ENCODE data around the gene PDLIM5. TPM values are rescaled to one million over a fixed set of nuclear protein-coding genes. Genes with fewer than 3 reads are reported as not detected.
"Not testable (repeated sequence)": the region's sequence is repeated elsewhere in the genome, so short reads cannot be mapped to it uniquely, and the experiment has no call there.

PDLIM5 gene, protein sequence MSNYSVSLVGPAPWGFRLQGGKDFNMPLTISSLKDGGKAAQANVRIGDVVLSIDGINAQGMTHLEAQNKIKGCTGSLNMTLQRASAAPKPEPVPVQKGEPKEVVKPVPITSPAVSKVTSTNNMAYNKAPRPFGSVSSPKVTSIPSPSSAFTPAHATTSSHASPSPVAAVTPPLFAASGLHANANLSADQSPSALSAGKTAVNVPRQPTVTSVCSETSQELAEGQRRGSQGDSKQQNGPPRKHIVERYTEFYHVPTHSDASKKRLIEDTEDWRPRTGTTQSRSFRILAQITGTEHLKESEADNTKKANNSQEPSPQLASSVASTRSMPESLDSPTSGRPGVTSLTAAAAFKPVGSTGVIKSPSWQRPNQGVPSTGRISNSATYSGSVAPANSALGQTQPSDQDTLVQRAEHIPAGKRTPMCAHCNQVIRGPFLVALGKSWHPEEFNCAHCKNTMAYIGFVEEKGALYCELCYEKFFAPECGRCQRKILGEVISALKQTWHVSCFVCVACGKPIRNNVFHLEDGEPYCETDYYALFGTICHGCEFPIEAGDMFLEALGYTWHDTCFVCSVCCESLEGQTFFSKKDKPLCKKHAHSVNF
- total RNA-seq (2021), result 57.7 and 58.0 TPM in 2 replicates
- long read RNA-seq, full-length matches to known transcripts, result 141 of 196 reads
- long read RNA-seq, partial matches to known transcripts, result 15 of 196 reads
- long read RNA-seq, other reads (novel, unspliced or antisense), result 40 of 196 reads

DNA sequence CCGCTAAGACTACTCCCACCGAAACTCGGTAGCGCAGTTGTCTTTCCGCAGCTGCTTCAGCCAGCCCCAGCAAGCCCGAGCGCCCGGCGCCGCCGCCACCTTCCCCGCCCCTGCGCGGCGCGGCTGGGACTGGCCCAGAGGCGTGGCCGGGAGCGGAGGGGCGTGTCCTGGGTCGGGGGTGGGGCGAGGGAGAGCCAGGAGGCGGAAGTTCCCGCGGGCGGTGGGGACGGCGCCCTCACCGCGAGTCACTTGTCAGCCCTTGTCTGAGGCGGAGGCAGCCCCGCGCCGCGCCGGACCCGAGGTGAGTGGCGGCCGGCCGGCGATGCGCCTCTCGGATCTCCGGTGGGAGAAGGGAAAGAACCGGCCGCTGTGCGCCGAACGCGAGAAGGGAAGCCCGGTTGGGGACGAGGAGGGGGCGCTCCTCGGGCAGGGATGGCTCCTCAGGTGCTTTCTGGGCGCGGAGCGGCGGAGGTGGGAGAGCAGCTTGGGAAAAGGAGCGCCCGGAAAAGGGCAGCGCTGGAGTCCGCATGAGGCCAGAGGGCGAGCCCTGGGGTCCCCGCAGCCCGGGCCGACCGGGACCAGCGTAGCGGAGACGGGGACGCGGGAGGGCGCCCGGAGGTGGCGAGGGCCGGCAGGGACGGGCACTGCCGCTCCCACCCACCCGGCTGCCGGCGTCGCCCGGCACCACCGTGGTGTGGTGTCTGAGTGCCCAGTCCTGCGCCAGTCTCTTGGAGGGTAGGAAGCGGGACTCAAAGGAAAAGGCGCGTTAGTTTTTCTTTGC lies at the start of gene PDLIM5:
Gene PDLIM5, plus strand, starts transcription at position 248 of the 781 bp plus-strand sequence. CDS start 3,347 bp downstream, outside the sequence.
- H3K9me3 Mint-ChIP-seq, result no peaks in the 10 kb centered on the region; a peak in 1 of 5 replicates
- H4K91ac ChIP-seq (ENCODE audit: insufficient read length, low read depth, low read length), result no peak within 1 kb of the TSS
- peaks cover 1 to 10% (median 9%) of the 10 kb centered on the region in 3 experiments; a peak in 5 of 7 replicates for H3K36me3 Mint-ChIP-seq (ENCODE audit: insufficient read depth in 1 of 3, low read depth in 3 of 3)
- TF ChIP-seq, protein P1, sequence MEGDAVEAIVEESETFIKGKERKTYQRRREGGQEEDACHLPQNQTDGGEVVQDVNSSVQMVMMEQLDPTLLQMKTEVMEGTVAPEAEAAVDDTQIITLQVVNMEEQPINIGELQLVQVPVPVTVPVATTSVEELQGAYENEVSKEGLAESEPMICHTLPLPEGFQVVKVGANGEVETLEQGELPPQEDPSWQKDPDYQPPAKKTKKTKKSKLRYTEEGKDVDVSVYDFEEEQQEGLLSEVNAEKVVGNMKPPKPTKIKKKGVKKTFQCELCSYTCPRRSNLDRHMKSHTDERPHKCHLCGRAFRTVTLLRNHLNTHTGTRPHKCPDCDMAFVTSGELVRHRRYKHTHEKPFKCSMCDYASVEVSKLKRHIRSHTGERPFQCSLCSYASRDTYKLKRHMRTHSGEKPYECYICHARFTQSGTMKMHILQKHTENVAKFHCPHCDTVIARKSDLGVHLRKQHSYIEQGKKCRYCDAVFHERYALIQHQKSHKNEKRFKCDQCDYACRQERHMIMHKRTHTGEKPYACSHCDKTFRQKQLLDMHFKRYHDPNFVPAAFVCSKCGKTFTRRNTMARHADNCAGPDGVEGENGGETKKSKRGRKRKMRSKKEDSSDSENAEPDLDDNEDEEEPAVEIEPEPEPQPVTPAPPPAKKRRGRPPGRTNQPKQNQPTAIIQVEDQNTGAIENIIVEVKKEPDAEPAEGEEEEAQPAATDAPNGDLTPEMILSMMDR (conservative IDR thresholded peaks at IDR 0.05), result no peak; the same call in 2 of the 3 replicates
- peak within 1 kb of the TSS; percentile 80 for H3K18ac ChIP-seq (ENCODE audit: insufficient read length, low read depth, low read length)
- H2BK120ac ChIP-seq (ENCODE audit: low read depth, low read length, poor library complexity, severe bottlenecking), result peak within 1 kb of the TSS; percentile 71
- peaks cover 9% of the 10 kb centered on the region for H3K23me2 ChIP-seq (ENCODE audit: insufficient read length, low read depth, low read length, poor library complexity, severe bottlenecking)
- no peak within 1 kb of the TSS for H4K8ac ChIP-seq (replicated peaks; ENCODE audit: insufficient read length, low read depth, low read length)
- no peak within 1 kb of the TSS for H2BK12ac ChIP-seq (ENCODE audit: insufficient read length, low read depth, low read length)
- no peak within 1 kb of the TSS for H3T11ph ChIP-seq (ENCODE audit: low read length)
- H2BK20ac ChIP-seq (ENCODE audit: low read depth, low read length, poor library complexity, severe bottlenecking), result no peak within 1 kb of the TSS
- H2BK5ac ChIP-seq (ENCODE audit: insufficient read length, low read length), result no peak within 1 kb of the TSS
- peak within 1 kb of the TSS in 2 of 3 experiments; percentile 51 to 98; a peak in 3 of 7 replicates for H3K27ac Mint-ChIP-seq
- no peaks in the 10 kb centered on the region for H4K20me1 ChIP-seq (ENCODE audit: control insufficient read depth, insufficient read depth, insufficient read length)
- H3K27me3 ChIP-seq (ENCODE audit: insufficient read depth, low read length), result no peaks in the 10 kb centered on the region
- H2BK15ac ChIP-seq (ENCODE audit: low read depth, low read length), result no peak within 1 kb of the TSS
- no peak within 1 kb of the TSS for H3K23ac ChIP-seq (ENCODE audit: insufficient read length, low read depth, low read length)
- no CpG with 5 or more reads among the region's 88 CpGs for WGBS (ENCODE audit: extremely low coverage, insufficient read length, low lambda C conversion rate)
- no peak within 1 kb of the TSS for H3K27ac ChIP-seq (ENCODE audit: insufficient read length, low read depth, low read length)
- no peak within 1 kb of the TSS for H2AK5ac ChIP-seq (ENCODE audit: insufficient read length, low read length)
- no peaks in the 10 kb centered on the region for H3K79me2 ChIP-seq (ENCODE audit: insufficient read depth, low read length)
- peak within 1 kb of the TSS; percentile 78 for H3K9ac ChIP-seq (ENCODE audit: extremely low read depth, insufficient read length, low read length)
- H3K4me1 ChIP-seq (ENCODE audit: insufficient read depth, low read length), result peaks cover 3% of the 10 kb centered on the region; the same call in 1 of the 2 replicates
- H3K27me3 Mint-ChIP-seq (ENCODE audit: low read depth), result peaks cover 4% of the 10 kb centered on the region
- peak within 1 kb of the TSS; percentile 88 to 89 for H3K4me3 Mint-ChIP-seq
- H3K56ac ChIP-seq (ENCODE audit: insufficient read length, low read depth, low read length), result no peak within 1 kb of the TSS
- no peaks in the 10 kb centered on the region for H3K9me3 ChIP-seq (ENCODE audit: control insufficient read depth, low read depth, low read length)
- H3K79me1 ChIP-seq (ENCODE audit: insufficient read depth, low read depth, low read length, poor library complexity, severe bottlenecking), result no peaks in the 10 kb centered on the region
- peak within 1 kb of the TSS; percentile 83 for H3K4me2 ChIP-seq (ENCODE audit: insufficient read depth, insufficient read length, low read length)
- H3K14ac ChIP-seq (ENCODE audit: insufficient read depth, low read length), result peak within 1 kb of the TSS; percentile 95
- peaks cover 26 to 27% of the 10 kb centered on the region in 2 experiments for H3K4me1 Mint-ChIP-seq
- no peak within 1 kb of the TSS for H4K5ac ChIP-seq (ENCODE audit: insufficient read length, low read depth, low read length)
- H3K4ac ChIP-seq (ENCODE audit: low read depth, low read length), result no peak within 1 kb of the TSS; the same call in 1 of the 2 replicates
- H2AFZ ChIP-seq (ENCODE audit: low read length), result peak within 1 kb of the TSS; percentile 16
- DNase-seq, result peak; percentile 95

DNA sequence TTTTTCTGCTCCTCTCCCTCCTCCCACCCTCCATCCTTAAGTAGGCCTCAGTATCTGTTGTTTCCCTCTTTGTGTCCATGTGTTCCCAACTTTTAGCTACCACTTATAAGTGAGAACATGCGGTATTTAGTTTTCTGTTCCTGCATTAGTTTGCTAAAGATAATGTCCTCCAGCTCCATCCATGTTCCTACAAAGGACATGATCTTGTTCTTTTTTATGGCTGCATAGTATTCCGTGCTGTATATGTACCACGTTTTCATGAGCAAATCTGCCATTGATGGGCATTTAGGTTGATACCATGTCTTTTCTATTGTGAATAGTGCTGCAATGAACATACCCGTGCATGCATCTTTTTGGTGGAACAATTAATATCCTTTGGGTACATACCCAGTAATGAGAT lies 49.3 kb upstream of the PDLIM5 start:
- H3K56ac ChIP-seq (ENCODE audit: insufficient read length, low read depth, low read length); H3K4me1 Mint-ChIP-seq; H2BK20ac ChIP-seq (ENCODE audit: low read depth, low read length, poor library complexity, severe bottlenecking); H4K8ac ChIP-seq (replicated peaks; ENCODE audit: insufficient read length, low read depth, low read length); H3K4me3 Mint-ChIP-seq; H4K5ac ChIP-seq (ENCODE audit: insufficient read length, low read depth, low read length); H3K23me2 ChIP-seq (ENCODE audit: insufficient read length, low read depth, low read length, poor library complexity, severe bottlenecking); H3K79me2 ChIP-seq (ENCODE audit: insufficient read depth, low read length); H3K18ac ChIP-seq (ENCODE audit: insufficient read length, low read depth, low read length); H2BK120ac ChIP-seq (ENCODE audit: low read depth, low read length, poor library complexity, severe bottlenecking); H3K27me3 Mint-ChIP-seq (ENCODE audit: low read depth); H3K23ac ChIP-seq (ENCODE audit: insufficient read length, low read depth, low read length); H2BK12ac ChIP-seq (ENCODE audit: insufficient read length, low read depth, low read length); H4K91ac ChIP-seq (ENCODE audit: insufficient read length, low read depth, low read length); H2AFZ ChIP-seq (ENCODE audit: low read length); H2AK5ac ChIP-seq (ENCODE audit: insufficient read length, low read length); H3K4me1 ChIP-seq (ENCODE audit: insufficient read depth, low read length); H3K9ac ChIP-seq (ENCODE audit: extremely low read depth, insufficient read length, low read length); H3K4me2 ChIP-seq (ENCODE audit: insufficient read depth, insufficient read length, low read length); H3K4ac ChIP-seq (ENCODE audit: low read depth, low read length); H3K27ac Mint-ChIP-seq; H3K27ac ChIP-seq (ENCODE audit: insufficient read length, low read depth, low read length); H2BK15ac ChIP-seq (ENCODE audit: low read depth, low read length); H3K36me3 Mint-ChIP-seq (ENCODE audit: insufficient read depth in 1 of 3, low read depth in 3 of 3); DNase-seq; H3K14ac ChIP-seq (ENCODE audit: insufficient read depth, low read length); H4K20me1 ChIP-seq (ENCODE audit: control insufficient read depth, insufficient read depth, insufficient read length); H3K9me3 Mint-ChIP-seq; H3K79me1 ChIP-seq (ENCODE audit: insufficient read depth, low read depth, low read length, poor library complexity, severe bottlenecking); H3K9me3 ChIP-seq (ENCODE audit: control insufficient read depth, low read depth, low read length); H3T11ph ChIP-seq (ENCODE audit: low read length); H2BK5ac ChIP-seq (ENCODE audit: insufficient read length, low read length); H3K27me3 ChIP-seq (ENCODE audit: insufficient read depth, low read length): not testable (repeated sequence)
- no CpG with 5 or more reads among the region's 4 CpGs for WGBS (ENCODE audit: extremely low coverage, insufficient read length, low lambda C conversion rate)

Data from H9 (cell line).